ENCODE measurements around the gene MYT1.

GRCh38 chr20:64279826-64280459, 115.7 kb downstream of the MYT1 start:
- TF ChIP-seq EZH2 (IDR thresholded peaks at IDR 0.05; ENCODE audit: borderline replicate concordance) (no peak), CTCF (IDR thresholded peaks at IDR 0.05; ENCODE audit: poor library complexity) (no peak)

Measured in hepatocyte (in vitro differentiated cells).